K562 (cell line): ENCODE results near the gene ZNF775. TPM values are rescaled to one million over a fixed set of nuclear protein-coding genes. Genes with fewer than 3 reads are reported as not detected.

Source experiments
- CBFA2T2 ChIP-seq: fragments of 450-650 bp; conservative IDR thresholded peaks from 2 replicates; pipeline ENCODE4 v1.6.1; 2017; ENCODE audit warnings: mild to moderate bottlenecking
- GABPB1 ChIP-seq: sonication (generic); formaldehyde crosslinking; IDR thresholded peaks from 2 replicates; pipeline ENCODE4 v1.8.0; 2022; ENCODE audit warnings: mild to moderate bottlenecking, missing genetic modification reagents
- GTF2F1 ChIP-seq: IDR thresholded peaks from 2 replicates; pipeline ENCODE4 v1.6.1; 2011; ENCODE audit warnings: low read depth, low read length, improper control_type of control experiment
- KAT7 ChIP-seq: sonication (generic); formaldehyde crosslinking; IDR thresholded peaks from 2 replicates; pipeline ENCODE4 v1.8.0; 2022; ENCODE audit warnings: missing genetic modification reagents, mild to moderate bottlenecking, borderline replicate concordance
- MAFK ChIP-seq: IDR thresholded peaks from 2 replicates; pipeline ENCODE4 v1.6.1; 2011; ENCODE audit warnings: low read length, improper control_type of control experiment
- PCBP1 ChIP-seq: fragments of 200-400 bp; formaldehyde crosslinking; IDR thresholded peaks from 2 replicates; pipeline ENCODE4 v1.6.1; 2018; ENCODE audit warnings: mild to moderate bottlenecking, low read depth, low read length; ENCODE audit not compliant: poor library complexity, severe bottlenecking
- POLR2AphosphoS5 ChIP-seq: IDR thresholded peaks from 2 replicates; pipeline ENCODE4 v1.6.1; 2011; ENCODE audit warnings: mild to moderate bottlenecking, low read depth, low read length, moderate library complexity; ENCODE audit not compliant: control insufficient read depth, insufficient read depth
- SMARCB1 ChIP-seq: IDR thresholded peaks from 2 replicates; pipeline ENCODE4 v1.6.1; 2011; ENCODE audit warnings: improper control_type of control experiment, low read depth; ENCODE audit not compliant: insufficient read length
- STAT6 ChIP-seq: sonication (generic); formaldehyde crosslinking; IDR thresholded peaks from 2 replicates; pipeline ENCODE4 v1.8.1; 2023; ENCODE audit warnings: mild to moderate bottlenecking, missing genetic modification reagents
- TCF3 ChIP-seq: sonication (generic); formaldehyde crosslinking; IDR thresholded peaks from 2 replicates; pipeline ENCODE4 v1.4.0; 2020; ENCODE audit warnings: mild to moderate bottlenecking, missing genetic modification reagents
- TRIM24 ChIP-seq, 2 experiments: fragments of 450-650 bp; IDR thresholded peaks; 2 replicates each; pipeline ENCODE4 v1.6.1; 2016
- YBX1 ChIP-seq: fragments of 450-650 bp; IDR thresholded peaks from 2 replicates; pipeline ENCODE4 v1.7.1; 2016; ENCODE audit warnings: mild to moderate bottlenecking
- ZBTB8A ChIP-seq: fragments of 450-650 bp; IDR thresholded peaks from 2 replicates; pipeline ENCODE4 v1.6.1; 2018; ENCODE audit warnings: mild to moderate bottlenecking, moderate library complexity; ENCODE audit not compliant: partially characterized antibody
- ZC3H4 ChIP-seq: sonication (generic); formaldehyde crosslinking; IDR thresholded peaks from 2 replicates; pipeline ENCODE4 v1.9.0; 2021; ENCODE audit warnings: missing genetic modification reagents, borderline replicate concordance
- ZKSCAN3 ChIP-seq: fragments of 250-450 bp; sonication (Bioruptor Pico); IDR thresholded peaks from 2 replicates; pipeline ENCODE4 v1.4.0; 2020
- ZNF133 ChIP-seq: fragments of 250-450 bp; sonication (Bioruptor Pico); IDR thresholded peaks from 2 replicates; pipeline ENCODE4 v1.4.0; 2020; ENCODE audit warnings: mild to moderate bottlenecking
- ZNF311 ChIP-seq: fragments of 250-450 bp; sonication (Bioruptor Pico); IDR thresholded peaks from 2 replicates; pipeline ENCODE4 v1.4.0; 2020; ENCODE audit warnings: mild to moderate bottlenecking, moderate library complexity
- ZNF511 ChIP-seq: sonication (generic); formaldehyde crosslinking; IDR thresholded peaks from 2 replicates; pipeline ENCODE4 v1.8.0; 2022; ENCODE audit warnings: mild to moderate bottlenecking, missing genetic modification reagents
- ZNF696 ChIP-seq: fragments of 250-450 bp; sonication (Bioruptor Pico); conservative IDR thresholded peaks from 2 replicates; pipeline ENCODE4 v1.4.0; 2020; ENCODE audit warnings: mild to moderate bottlenecking, moderate library complexity
- ZNF785 ChIP-seq: fragments of 250-450 bp; sonication (Bioruptor Pico); IDR thresholded peaks from 2 replicates; pipeline ENCODE4 v1.4.0; 2020; ENCODE audit warnings: mild to moderate bottlenecking
- polyA plus RNA-seq, 8 experiments: library from polyadenylated mRNA; depleted of rRNA in 4 of 8; stranded (reverse) in 5 of 8; unstranded in 3 of 8; fragments of >200 nt; fragmentation: Nextera tagmentation in 2 of 8; fragmentation: Illumina TruSeq in 1 of 8; extraction: Ambion mirVana in 2 of 8; extraction: Trizol in 1 of 8; gene quantifications; 2 replicates each; pipeline versions ENCODE4 v1.2.1 to v1.2.3, GENCODE V29; 2011 to 2014; ENCODE audit warnings: inconsistent platforms in 1 of 8, missing spikeins in 1 of 8
- total RNA-seq, 7 experiments: library from RNA; depleted of rRNA in 6 of 7; stranded (reverse); fragments of >200 nt in 6 of 7; fragmentation: Illumina TruSeq in 2 of 7; extraction: Trizol in 2 of 7; gene quantifications; 2 replicates each; pipeline versions ENCODE4 v1.2.1 to v1.2.3, GENCODE V29; 2011 to 2021; ENCODE audit warnings: low replicate concordance in 1 of 7
- TF ChIP-seq, protein P1 (sequence below): sonication (generic); formaldehyde crosslinking; IDR thresholded peaks from 2 replicates; pipeline ENCODE4 v1.9.0; 2022; ENCODE audit warnings: mild to moderate bottlenecking, missing genetic modification reagents
- TF ChIP-seq, protein P2 (sequence below): fragments of 250-450 bp; sonication (Bioruptor Pico); IDR thresholded peaks from 2 replicates; pipeline ENCODE4 v1.4.0; 2020; ENCODE audit warnings: mild to moderate bottlenecking
- TF ChIP-seq, protein P3 (sequence below): fragments of 450-650 bp; IDR thresholded peaks from one replicate; pipeline ENCODE4 v1.6.1; 2018; ENCODE audit warnings: mild to moderate bottlenecking, moderate library complexity; ENCODE audit not compliant: partially characterized antibody

The ZNF775 gene
- total and polyA plus RNA-seq, 9 of the 15 experiments (the other 6 are each of a cell fraction or from before 2014, with no cell fraction given) = 0.04 to 18.7 (median 4.9) TPM

DNA sequence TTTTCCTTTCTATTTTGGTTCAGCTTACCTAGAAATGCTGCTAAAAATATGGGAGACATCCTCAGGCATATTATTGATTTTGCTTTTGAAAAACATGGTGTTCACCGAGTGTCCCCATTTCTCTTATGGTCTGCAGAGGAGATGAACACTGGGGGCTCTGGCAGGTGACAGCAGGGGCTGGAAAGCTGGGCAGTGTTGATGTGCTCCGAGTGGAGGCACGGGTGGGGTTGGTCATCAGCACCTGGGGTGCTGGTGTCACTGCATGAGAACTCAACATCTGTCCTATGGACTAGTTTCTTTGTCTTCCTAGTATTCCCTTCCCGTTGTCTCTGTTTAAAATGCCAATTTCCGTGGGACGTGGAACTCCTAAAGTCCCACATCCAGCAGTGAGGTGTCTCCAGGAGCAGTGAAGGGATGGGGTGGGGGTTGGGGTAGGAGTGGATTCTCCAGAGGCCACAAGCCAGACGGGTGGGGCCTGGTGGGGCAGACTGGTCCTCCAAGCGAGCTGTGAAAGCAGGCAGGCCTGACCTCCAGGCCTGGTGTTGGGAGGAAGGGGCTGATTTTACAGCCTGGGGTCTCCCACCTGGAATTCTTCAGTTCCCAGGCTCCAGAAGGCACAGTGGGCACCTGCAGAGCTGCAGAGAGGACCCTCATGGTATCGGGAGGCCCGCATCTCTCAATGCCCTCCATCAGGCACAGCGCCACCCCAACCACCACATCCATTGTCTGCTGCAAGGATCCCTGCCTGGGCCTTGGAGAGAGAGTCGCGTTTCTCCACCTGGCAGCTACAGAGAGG lies 24.4 kb downstream of the ZNF775 start (continued):
- TF ChIP-seq PCBP1 (no peak), ZNF785 (CRISPR knock-in tag) (no peak), MAFK (no peak), GABPB1 (CRISPR knock-in tag) (no peak; the same call in 1 of the 2 replicates), POLR2AphosphoS5 (no peak), ZNF696 (no peak), CBFA2T2 (no peak), TRIM24 (IDR thresholded peaks at IDR 0.05) (no peak), STAT6 (CRISPR knock-in tag) (no peak), KAT7 (peak; percentile 51), TCF3 (CRISPR knock-in tag) (no peak), ZC3H4 (peak; percentile 87; the same call in 1 of the 2 replicates), ZNF311 (CRISPR knock-in tag) (no peak), ZBTB8A (no peak), ZNF133 (no peak), YBX1 (no peak), ZNF511 (CRISPR knock-in tag) (no peak), SMARCB1 (no peak), GTF2F1 (no peak), ZKSCAN3 (no peak)
- TF ChIP-seq, protein P1, sequence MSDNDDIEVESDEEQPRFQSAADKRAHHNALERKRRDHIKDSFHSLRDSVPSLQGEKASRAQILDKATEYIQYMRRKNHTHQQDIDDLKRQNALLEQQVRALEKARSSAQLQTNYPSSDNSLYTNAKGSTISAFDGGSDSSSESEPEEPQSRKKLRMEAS (CRISPR knock-in tag) = peak; percentile 58; the same call in 1 of the 2 replicates
- TF ChIP-seq, protein P2, sequence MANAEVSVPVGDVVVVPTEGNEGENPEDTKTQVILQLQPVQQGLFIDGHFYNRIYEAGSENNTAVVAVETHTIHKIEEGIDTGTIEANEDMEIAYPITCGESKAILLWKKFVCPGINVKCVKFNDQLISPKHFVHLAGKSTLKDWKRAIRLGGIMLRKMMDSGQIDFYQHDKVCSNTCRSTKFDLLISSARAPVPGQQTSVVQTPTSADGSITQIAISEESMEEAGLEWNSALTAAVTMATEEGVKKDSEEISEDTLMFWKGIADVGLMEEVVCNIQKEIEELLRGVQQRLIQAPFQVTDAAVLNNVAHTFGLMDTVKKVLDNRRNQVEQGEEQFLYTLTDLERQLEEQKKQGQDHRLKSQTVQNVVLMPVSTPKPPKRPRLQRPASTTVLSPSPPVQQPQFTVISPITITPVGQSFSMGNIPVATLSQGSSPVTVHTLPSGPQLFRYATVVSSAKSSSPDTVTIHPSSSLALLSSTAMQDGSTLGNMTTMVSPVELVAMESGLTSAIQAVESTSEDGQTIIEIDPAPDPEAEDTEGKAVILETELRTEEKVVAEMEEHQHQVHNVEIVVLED (CRISPR knock-in tag) = no peak
- TF ChIP-seq, protein P3, sequence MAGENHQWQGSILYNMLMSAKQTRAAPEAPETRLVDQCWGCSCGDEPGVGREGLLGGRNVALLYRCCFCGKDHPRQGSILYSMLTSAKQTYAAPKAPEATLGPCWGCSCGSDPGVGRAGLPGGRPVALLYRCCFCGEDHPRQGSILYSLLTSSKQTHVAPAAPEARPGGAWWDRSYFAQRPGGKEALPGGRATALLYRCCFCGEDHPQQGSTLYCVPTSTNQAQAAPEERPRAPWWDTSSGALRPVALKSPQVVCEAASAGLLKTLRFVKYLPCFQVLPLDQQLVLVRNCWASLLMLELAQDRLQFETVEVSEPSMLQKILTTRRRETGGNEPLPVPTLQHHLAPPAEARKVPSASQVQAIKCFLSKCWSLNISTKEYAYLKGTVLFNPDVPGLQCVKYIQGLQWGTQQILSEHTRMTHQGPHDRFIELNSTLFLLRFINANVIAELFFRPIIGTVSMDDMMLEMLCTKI = no peak
